Measurements from ENCODE around the gene RSRC1.
A peak's percentile ranks its signal among the peaks of the same experiment; 100 is the strongest.

Gene RSRC1

GRCh38 chr3:158094235-158095110 lies 15.4 kb upstream of the RSRC1 start:
- no peak overlapping the region for H2BK12ac ChIP-seq (ENCODE audit: low read length in 2 of 2)
- H2BK15ac ChIP-seq (ENCODE audit: low read depth, poor library complexity, severe bottlenecking): no peak overlapping the region
- no peak overlapping the region for H3K9ac ChIP-seq (ENCODE audit: low read length)
- peak overlapping the region in 1 of 2 experiments; percentile 8 for H3K4me3 ChIP-seq (ENCODE audit: insufficient read depth in 1 of 2, low read depth in 1 of 2, low read length in 2 of 2)
- no peaks in the 10 kb centered on the region for H3K79me1 ChIP-seq (replicated peaks; ENCODE audit: low read length, poor library complexity, severe bottlenecking)
- H2BK120ac ChIP-seq (ENCODE audit: low read depth, low read length): no peak overlapping the region
- no peak overlapping the region for H4K8ac ChIP-seq (ENCODE audit: low read length)
- peak overlapping the region; percentile 69 for H3K4me2 ChIP-seq (ENCODE audit: low read length, poor library complexity, severe bottlenecking)
- no peak for DNase-seq
- H3K18ac ChIP-seq (ENCODE audit: low read depth in 1 of 2, low read length in 2 of 2): no peak overlapping the region
- H2BK5ac ChIP-seq (ENCODE audit: low read depth, low read length, poor library complexity, severe bottlenecking): no peak overlapping the region
- no peak overlapping the region for H3K23ac ChIP-seq (ENCODE audit: low read length in 2 of 2)
- no peak overlapping the region for H3K4ac ChIP-seq (ENCODE audit: low read depth in 1 of 2, low read length in 2 of 2)
- H3K27ac ChIP-seq (ENCODE audit: low read length, poor library complexity, severe bottlenecking): no peak overlapping the region
- WGBS: 6% methylated on average over 66 of the region's 66 CpGs
- peaks cover 13 to 73% of the 10 kb centered on the region in 2 experiments for H3K27me3 ChIP-seq (ENCODE audit: control insufficient read depth in 1 of 2, insufficient read depth in 1 of 2, low read length in 2 of 2)
- no peak overlapping the region for H2AK5ac ChIP-seq (ENCODE audit: low read length, severe bottlenecking)
- H3K36me3 ChIP-seq (ENCODE audit: control insufficient read depth in 1 of 2, insufficient read depth in 2 of 2, low read depth in 1 of 2, low read length in 2 of 2): peaks cover 0 to 32% of the 10 kb centered on the region in 2 experiments
- no peaks in the 10 kb centered on the region for H3K9me3 ChIP-seq (ENCODE audit: control insufficient read depth, low read length)
- H3K14ac ChIP-seq (ENCODE audit: low read length in 2 of 2): no peak overlapping the region
- peak overlapping the region; percentile 62 for H2AFZ ChIP-seq (ENCODE audit: low read depth, low read length)
- H4K91ac ChIP-seq (ENCODE audit: low read length): no peak overlapping the region
- peaks cover 16% of the 10 kb centered on the region for H3K4me1 ChIP-seq (ENCODE audit: control insufficient read depth, insufficient read depth, low read depth, low read length)

- Histone ChIP-seq H3K18ac (ENCODE audit: low read depth in 1 of 2, low read length in 2 of 2) (no peak overlapping the region), H3K9ac (ENCODE audit: low read length) (no peak overlapping the region), H3K9me3 (ENCODE audit: control insufficient read depth, low read length) (no peaks in the 10 kb centered on the region), H3K27ac (ENCODE audit: low read length, poor library complexity, severe bottlenecking) (no peak overlapping the region), H3K23ac (ENCODE audit: low read length in 2 of 2) (no peak overlapping the region), H4K91ac (ENCODE audit: low read length) (no peak overlapping the region), H2BK12ac (ENCODE audit: low read length in 2 of 2) (no peak overlapping the region), H3K79me1 (replicated peaks; ENCODE audit: low read length, poor library complexity, severe bottlenecking) (no peaks in the 10 kb centered on the region), H3K4me1 (ENCODE audit: control insufficient read depth, insufficient read depth, low read depth, low read length) (peaks cover 16% of the 10 kb centered on the region), H3K4me2 (ENCODE audit: low read length, poor library complexity, severe bottlenecking) (no peak overlapping the region), H3K4me3 (ENCODE audit: insufficient read depth in 1 of 2, low read depth in 1 of 2, low read length in 2 of 2) (no peak overlapping the region), H3K27me3 (ENCODE audit: control insufficient read depth in 1 of 2, insufficient read depth in 1 of 2, low read length in 2 of 2) (peaks cover 13 to 69% of the 10 kb centered on the region in 2 experiments), H3K14ac (ENCODE audit: low read length in 2 of 2) (no peak overlapping the region), H2AK5ac (ENCODE audit: low read length, severe bottlenecking) (no peak overlapping the region), H3K4ac (ENCODE audit: low read depth in 1 of 2, low read length in 2 of 2) (no peak overlapping the region), H2BK120ac (ENCODE audit: low read depth, low read length) (no peak overlapping the region), H2AFZ (ENCODE audit: low read depth, low read length) (no peak overlapping the region), H2BK15ac (ENCODE audit: low read depth, poor library complexity, severe bottlenecking) (no peak overlapping the region), H3K36me3 (ENCODE audit: control insufficient read depth in 1 of 2, insufficient read depth in 2 of 2, low read depth in 1 of 2, low read length in 2 of 2) (peaks cover 0 to 40% of the 10 kb centered on the region in 2 experiments), H2BK5ac (ENCODE audit: low read depth, low read length, poor library complexity, severe bottlenecking) (no peak overlapping the region), H4K8ac (ENCODE audit: low read length) (no peak overlapping the region)
- 0% methylated on average over 16 of the region's 22 CpGs for WGBS
- peak; percentile 16 for DNase-seq
These were observed 14.6 kb upstream of the RSRC1 start for GRCh38 chr3:158095111-158095813.

DNA sequence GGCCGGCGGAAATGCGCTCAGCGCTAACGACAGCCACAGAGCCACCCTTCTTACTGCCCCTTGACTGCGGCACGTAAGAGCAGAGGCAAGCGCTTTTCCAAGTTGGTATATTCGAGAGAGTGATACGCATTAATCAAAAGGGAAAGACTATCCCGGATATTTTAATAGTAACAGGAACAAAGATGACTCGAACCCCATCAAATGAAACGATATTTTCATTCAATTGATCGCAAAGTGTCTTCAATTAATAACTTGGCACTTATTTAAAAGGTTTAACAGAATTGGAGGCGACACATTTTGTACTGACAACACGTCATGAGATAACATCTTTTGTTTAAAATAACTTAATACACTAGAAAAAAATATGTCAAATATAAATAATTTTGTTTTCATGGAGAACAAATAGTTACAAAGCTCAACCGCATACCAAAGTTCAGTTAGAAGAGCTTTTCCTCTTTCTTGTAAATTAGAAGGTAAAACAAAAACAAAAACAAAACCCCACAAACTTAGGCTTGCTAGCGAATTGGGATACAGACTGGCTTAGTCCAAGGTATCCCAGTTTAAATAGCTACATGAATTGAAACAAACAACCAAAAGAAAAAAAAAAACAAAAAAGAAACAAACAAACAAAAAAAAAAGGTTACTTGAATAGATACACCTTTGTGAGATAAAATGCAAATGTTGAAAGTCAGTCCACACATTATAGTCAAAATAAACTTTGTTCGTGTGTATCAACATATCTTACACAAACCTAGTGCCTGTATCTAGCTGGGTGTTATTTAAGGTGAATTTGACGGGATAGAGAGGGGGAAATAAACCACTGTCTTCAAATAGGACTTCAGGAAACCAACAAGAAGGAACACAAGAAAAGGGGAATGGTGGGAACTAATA lies 13.8 kb upstream of the RSRC1 start:
- Histone ChIP-seq H2BK15ac (ENCODE audit: low read depth, poor library complexity, severe bottlenecking) (no peak overlapping the region), H2BK120ac (ENCODE audit: low read depth, low read length) (no peak overlapping the region), H3K23ac (ENCODE audit: low read length in 2 of 2) (no peak overlapping the region)

More for the DNA sequence above, 13.8 kb upstream of the RSRC1 start:
- no peak overlapping the region for H2AFZ ChIP-seq (ENCODE audit: low read depth, low read length)
- no peak overlapping the region for H3K4me3 ChIP-seq (ENCODE audit: insufficient read depth in 1 of 2, low read depth in 1 of 2, low read length in 2 of 2)
- H3K27ac ChIP-seq (ENCODE audit: low read length, poor library complexity, severe bottlenecking): no peak overlapping the region
- H4K91ac ChIP-seq (ENCODE audit: low read length): no peak overlapping the region
- H3K4ac ChIP-seq (ENCODE audit: low read depth in 1 of 2, low read length in 2 of 2): no peak overlapping the region
- H2BK12ac ChIP-seq (ENCODE audit: low read length in 2 of 2): no peak overlapping the region
- H2AK5ac ChIP-seq (ENCODE audit: low read length, severe bottlenecking): no peak overlapping the region
- H3K9me3 ChIP-seq (ENCODE audit: control insufficient read depth, low read length): no peaks in the 10 kb centered on the region
- WGBS: 10% methylated on average over 4 of the region's 20 CpGs
- peaks cover 16 to 71% of the 10 kb centered on the region in 2 experiments for H3K27me3 ChIP-seq (ENCODE audit: control insufficient read depth in 1 of 2, insufficient read depth in 1 of 2, low read length in 2 of 2)
- no peaks in the 10 kb centered on the region for H3K79me1 ChIP-seq (replicated peaks; ENCODE audit: low read length, poor library complexity, severe bottlenecking)
- H3K4me2 ChIP-seq (ENCODE audit: low read length, poor library complexity, severe bottlenecking): no peak overlapping the region
- no peak overlapping the region for H4K8ac ChIP-seq (ENCODE audit: low read length)
- peak; percentile 18 for DNase-seq
- H3K4me1 ChIP-seq (ENCODE audit: control insufficient read depth, insufficient read depth, low read depth, low read length): peaks cover 16% of the 10 kb centered on the region
- H2BK5ac ChIP-seq (ENCODE audit: low read depth, low read length, poor library complexity, severe bottlenecking): no peak overlapping the region
- no peak overlapping the region for H3K18ac ChIP-seq (ENCODE audit: low read depth in 1 of 2, low read length in 2 of 2)
- no peak overlapping the region for H3K14ac ChIP-seq (ENCODE audit: low read length in 2 of 2)
- no peak overlapping the region for H3K9ac ChIP-seq (ENCODE audit: low read length)
- H3K36me3 ChIP-seq (ENCODE audit: control insufficient read depth in 1 of 2, insufficient read depth in 2 of 2, low read depth in 1 of 2, low read length in 2 of 2): peaks cover 0 to 47% of the 10 kb centered on the region in 2 experiments

Data from mesenchymal stem cell (in vitro differentiated cells and primary cell).